AG10803 (cell line): Measurements from ENCODE around the gene MAPK4.
"Not testable (repeated sequence)": the region's sequence is repeated elsewhere in the genome, so short reads cannot be mapped to it uniquely, and the experiment has no call there.

Experiments used
- DNase-seq: peaks from one replicate; pipeline ENCODE4 v3.0.0; 2010; ENCODE audit warnings: low read depth
- H3K4me3 ChIP-seq: 2 replicates; pipeline ENCODE4 v1.5.1; 2011; ENCODE audit warnings: mild to moderate bottlenecking, low read length, control low read depth
- CTCF ChIP-seq: conservative IDR thresholded peaks from 2 replicates; pipeline ENCODE4 v1.5.1; 2011; ENCODE audit warnings: mild to moderate bottlenecking, low read length, control low read depth, inconsistent platforms

Gene MAPK4

GRCh38 chr18:50559752-50560680 is at the start of gene MAPK4:
MAPK4 (plus strand) TSS chr18:50560087; CDS start chr18:50663959, 103,872 bp downstream.
- TF ChIP-seq CTCF = no peak
- H3K4me3 ChIP-seq = peak within 1 kb of the TSS; percentile 20
- DNase-seq = peak; percentile 8

GRCh38 chr18:50517277-50517676 is 42.6 kb upstream of the MAPK4 start:
- not testable (repeated sequence) for DNase-seq, H3K4me3 ChIP-seq

GRCh38 chr18:50518787-50519546 is 40.9 kb upstream of the MAPK4 start:
- TF ChIP-seq CTCF = no peak
- no peak overlapping the region for H3K4me3 ChIP-seq

GRCh38 chr18:50523165-50523564 is 36.7 kb upstream of the MAPK4 start:
- no peak overlapping the region for H3K4me3 ChIP-seq
- TF ChIP-seq CTCF = no peak
- DNase-seq = no peak

More at GRCh38 chr18:50518787-50519546, 40.9 kb upstream of the MAPK4 start:
- DNase-seq = no peak

- TF ChIP-seq CTCF = no peak
- DNase-seq = no peak
- no peak overlapping the region for H3K4me3 ChIP-seq
Observed at GRCh38 chr18:50527636-50528307, 32.1 kb upstream of the MAPK4 start.

GRCh38 chr18:50528806-50529205 is 31.1 kb upstream of the MAPK4 start:
- DNase-seq = no peak
- H3K4me3 ChIP-seq = no peak overlapping the region
- TF ChIP-seq CTCF = no peak

GRCh38 chr18:50533822-50534221 is 26.1 kb upstream of the MAPK4 start:
- not testable (repeated sequence) for DNase-seq

GRCh38 chr18:50544476-50544875 is 15.4 kb upstream of the MAPK4 start:
- not testable (repeated sequence) for H3K4me3 ChIP-seq, DNase-seq

More at GRCh38 chr18:50533822-50534221, 26.1 kb upstream of the MAPK4 start:
- H3K4me3 ChIP-seq = not testable (repeated sequence)
